IPS-18a (cell line): ENCODE results near the gene PAQR8.

ENCODE experiments used
- H3K27ac ChIP-seq: one replicate; pipeline ENCODE4 v1.5.1; 2013; ENCODE audit warnings: low read length
- H3K27me3 ChIP-seq: one replicate; pipeline ENCODE4 v1.6.1; 2013; ENCODE audit warnings: mild to moderate bottlenecking, low read length; ENCODE audit not compliant: control insufficient read depth, insufficient read depth
- H3K36me3 ChIP-seq: one replicate; pipeline ENCODE4 v1.6.1; 2013; ENCODE audit warnings: low read depth, low read length; ENCODE audit not compliant: control insufficient read depth
- H3K4me1 ChIP-seq: one replicate; pipeline ENCODE4 v1.6.1; 2013; ENCODE audit warnings: low read depth, low read length; ENCODE audit not compliant: control insufficient read depth
- H3K4me3 ChIP-seq: one replicate; pipeline ENCODE4 v1.5.1; 2013; ENCODE audit warnings: low read length
- H3K9ac ChIP-seq: one replicate; pipeline ENCODE4 v1.6.1; 2013; ENCODE audit warnings: mild to moderate bottlenecking, low read length, moderate library complexity
- H3K9me3 ChIP-seq: one replicate; pipeline ENCODE4 v1.6.1; 2013; ENCODE audit warnings: low read depth, low read length; ENCODE audit not compliant: control insufficient read depth

PAQR8 gene

DNA sequence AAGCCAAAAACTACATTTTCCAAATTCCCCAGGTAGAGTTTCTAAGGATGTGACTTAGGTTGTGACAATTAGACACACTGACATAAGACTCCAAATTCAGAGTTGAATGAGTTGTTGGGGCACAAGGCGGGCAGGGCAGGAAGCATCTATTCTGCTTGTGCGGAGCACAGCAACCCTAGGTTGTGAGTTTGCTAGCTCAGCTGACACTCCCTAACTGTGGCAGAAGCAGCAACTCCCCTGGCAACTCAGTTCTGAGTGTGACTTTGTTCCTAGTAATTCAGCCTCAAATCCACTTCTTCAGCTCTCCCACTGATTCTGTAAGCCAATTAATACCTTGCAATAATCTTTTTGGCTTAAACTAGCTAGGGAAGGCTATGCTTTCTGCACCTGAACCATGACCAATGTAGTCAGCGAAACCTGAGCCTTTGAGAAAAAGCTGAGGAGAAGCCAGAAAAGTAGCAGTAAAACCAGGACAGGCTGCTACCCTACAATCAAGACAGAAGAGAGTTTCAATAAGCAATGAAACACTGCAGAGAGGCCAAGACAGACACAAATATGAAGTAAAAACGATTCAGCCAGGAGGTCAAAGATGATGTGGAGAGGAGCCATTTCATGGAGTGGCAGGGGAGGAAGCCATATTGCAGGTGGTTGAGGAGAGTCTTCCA is 30.0 kb upstream of the PAQR8 start:
- no peak overlapping the region for H3K27ac ChIP-seq
- H3K9ac ChIP-seq: no peak overlapping the region
- H3K27me3 ChIP-seq: no peaks in the 10 kb centered on the region
- no peaks in the 10 kb centered on the region for H3K9me3 ChIP-seq
- no peak overlapping the region for H3K4me3 ChIP-seq
- peaks cover 3% of the 10 kb centered on the region for H3K4me1 ChIP-seq
- H3K36me3 ChIP-seq: no peaks in the 10 kb centered on the region

DNA sequence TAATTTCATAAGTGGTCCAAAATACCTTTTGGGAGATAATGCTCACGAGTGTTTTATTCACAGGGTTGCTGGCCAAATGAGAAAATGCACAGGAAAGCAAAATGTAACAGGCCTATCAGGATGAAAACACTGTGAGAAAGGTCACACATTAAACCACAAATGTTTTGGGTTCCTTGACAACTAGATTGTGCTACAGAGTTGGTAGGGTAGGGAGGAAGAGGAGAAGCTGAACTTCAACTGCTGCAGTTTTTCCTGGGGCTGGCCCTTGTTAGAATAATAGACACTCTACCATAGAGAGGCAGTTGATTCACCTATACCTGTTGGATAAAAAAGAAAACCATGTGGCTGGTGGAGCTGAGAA is 28.1 kb upstream of the PAQR8 start:
- H3K9ac ChIP-seq: no peak overlapping the region
- no peaks in the 10 kb centered on the region for H3K27me3 ChIP-seq
- no peaks in the 10 kb centered on the region for H3K36me3 ChIP-seq
- H3K27ac ChIP-seq: no peak overlapping the region
- no peak overlapping the region for H3K4me3 ChIP-seq
- H3K9me3 ChIP-seq: no peaks in the 10 kb centered on the region
- H3K4me1 ChIP-seq: no peaks in the 10 kb centered on the region

DNA sequence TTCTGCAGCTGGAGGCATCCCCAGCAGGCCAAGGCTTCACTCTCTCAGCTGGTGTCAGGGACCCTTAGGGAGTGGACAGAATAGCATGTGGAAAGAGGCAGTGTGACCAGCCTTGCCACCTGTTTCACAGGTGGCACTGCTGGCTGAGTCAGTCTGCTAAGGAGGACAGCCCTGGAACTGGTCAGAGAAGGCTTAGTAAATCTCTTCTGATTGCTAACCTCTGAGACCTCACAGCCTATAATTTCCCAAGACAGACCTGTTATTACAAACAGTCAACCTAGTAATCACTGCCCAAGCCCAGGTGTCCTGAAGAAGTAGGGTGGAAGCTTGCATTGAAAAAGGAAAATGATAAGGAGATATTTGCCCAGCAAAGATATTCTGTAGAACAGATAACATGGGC is 26.4 kb upstream of the PAQR8 start:
- Histone ChIP-seq H3K27ac (no peak overlapping the region), H3K4me1 (no peaks in the 10 kb centered on the region), H3K9me3 (no peaks in the 10 kb centered on the region), H3K9ac (no peak overlapping the region), H3K36me3 (no peaks in the 10 kb centered on the region), H3K27me3 (no peaks in the 10 kb centered on the region), H3K4me3 (no peak overlapping the region)

DNA sequence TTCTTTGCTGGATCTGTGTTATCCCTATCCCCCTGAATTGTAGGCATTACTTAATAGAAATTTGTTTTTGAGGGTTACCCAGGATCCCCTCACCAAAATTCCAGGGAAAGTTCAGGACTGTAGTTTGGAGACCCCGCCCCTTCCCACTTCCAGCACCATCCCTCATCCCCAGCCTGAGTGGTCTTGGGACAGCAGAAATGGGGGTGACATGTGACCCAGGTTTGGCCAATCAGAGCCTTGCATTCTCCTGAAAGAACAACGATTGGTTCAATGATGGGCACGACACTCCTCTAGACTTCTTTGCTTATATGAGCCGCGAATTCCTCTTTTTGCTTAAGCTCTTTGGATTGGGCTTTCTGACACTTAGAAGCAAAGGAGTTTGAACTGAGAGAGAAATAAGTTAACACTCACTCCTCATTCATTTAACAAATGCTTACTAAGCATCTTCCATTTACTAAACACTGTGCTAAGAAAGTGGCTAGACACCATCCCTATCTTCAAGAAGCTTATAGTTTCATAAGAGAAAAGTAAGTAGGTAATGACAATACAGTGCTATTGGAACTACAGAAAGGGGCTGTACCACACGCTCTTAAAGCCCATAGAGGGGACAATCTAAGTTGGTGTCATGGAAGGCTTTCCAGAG is 24.9 kb upstream of the PAQR8 start:
- Histone ChIP-seq H3K9me3 (no peaks in the 10 kb centered on the region), H3K27ac (no peak overlapping the region), H3K4me3 (no peak overlapping the region), H3K27me3 (no peaks in the 10 kb centered on the region), H3K36me3 (no peaks in the 10 kb centered on the region), H3K4me1 (no peaks in the 10 kb centered on the region), H3K9ac (no peak overlapping the region)

DNA sequence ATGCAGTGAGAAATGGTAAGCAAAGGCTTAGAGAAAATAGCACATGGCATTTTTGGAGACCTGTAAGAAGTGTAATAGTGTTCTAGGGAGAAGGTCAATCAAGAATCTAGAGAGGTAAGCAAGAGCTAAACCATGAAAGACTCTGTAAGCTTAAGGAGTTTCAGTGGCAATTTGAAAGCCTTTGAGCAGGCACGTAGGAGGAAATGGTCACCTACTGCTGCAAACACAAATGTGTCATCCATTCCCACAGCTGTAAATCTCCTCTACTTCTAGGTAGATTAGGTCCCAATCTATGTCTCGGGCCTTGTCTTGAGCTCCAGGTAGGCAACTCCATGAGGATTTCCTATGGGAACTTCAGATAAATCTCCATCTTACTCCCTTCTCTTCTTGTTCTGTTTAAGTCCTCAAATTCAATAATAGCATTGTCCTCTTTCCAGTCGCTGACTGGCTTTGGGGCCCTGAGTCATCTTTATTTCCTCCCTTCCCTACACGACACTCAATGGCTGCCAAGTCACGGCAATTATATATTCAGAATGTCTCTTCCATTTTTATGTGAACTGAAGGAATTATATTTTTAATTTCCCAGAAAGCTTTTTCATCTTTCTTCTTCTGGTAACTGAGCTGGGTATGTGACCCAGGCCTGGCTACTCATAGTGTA is 24.2 kb upstream of the PAQR8 start:
- Histone ChIP-seq H3K4me1 (no peaks in the 10 kb centered on the region), H3K9ac (no peak overlapping the region), H3K4me3 (no peak overlapping the region), H3K27me3 (no peaks in the 10 kb centered on the region), H3K9me3 (no peaks in the 10 kb centered on the region), H3K27ac (no peak overlapping the region), H3K36me3 (no peaks in the 10 kb centered on the region)

DNA sequence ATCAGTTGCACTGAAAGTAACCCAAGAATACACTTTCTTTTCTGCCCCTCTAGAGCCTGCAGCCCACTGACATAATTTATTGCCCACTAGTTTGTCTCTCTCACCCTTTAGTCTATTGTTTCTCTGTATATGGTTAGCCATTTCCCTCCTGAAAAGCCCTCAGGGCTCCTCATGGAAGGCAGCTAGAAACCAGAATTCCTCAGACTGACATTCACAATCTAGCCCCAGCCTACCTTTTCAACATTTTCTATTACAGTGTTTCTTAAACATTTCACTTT is 21.4 kb upstream of the PAQR8 start:
- Histone ChIP-seq H3K4me3 (no peak overlapping the region), H3K27me3 (no peaks in the 10 kb centered on the region), H3K9ac (no peak overlapping the region), H3K27ac (no peak overlapping the region), H3K36me3 (no peaks in the 10 kb centered on the region), H3K4me1 (no peaks in the 10 kb centered on the region), H3K9me3 (no peaks in the 10 kb centered on the region)

DNA sequence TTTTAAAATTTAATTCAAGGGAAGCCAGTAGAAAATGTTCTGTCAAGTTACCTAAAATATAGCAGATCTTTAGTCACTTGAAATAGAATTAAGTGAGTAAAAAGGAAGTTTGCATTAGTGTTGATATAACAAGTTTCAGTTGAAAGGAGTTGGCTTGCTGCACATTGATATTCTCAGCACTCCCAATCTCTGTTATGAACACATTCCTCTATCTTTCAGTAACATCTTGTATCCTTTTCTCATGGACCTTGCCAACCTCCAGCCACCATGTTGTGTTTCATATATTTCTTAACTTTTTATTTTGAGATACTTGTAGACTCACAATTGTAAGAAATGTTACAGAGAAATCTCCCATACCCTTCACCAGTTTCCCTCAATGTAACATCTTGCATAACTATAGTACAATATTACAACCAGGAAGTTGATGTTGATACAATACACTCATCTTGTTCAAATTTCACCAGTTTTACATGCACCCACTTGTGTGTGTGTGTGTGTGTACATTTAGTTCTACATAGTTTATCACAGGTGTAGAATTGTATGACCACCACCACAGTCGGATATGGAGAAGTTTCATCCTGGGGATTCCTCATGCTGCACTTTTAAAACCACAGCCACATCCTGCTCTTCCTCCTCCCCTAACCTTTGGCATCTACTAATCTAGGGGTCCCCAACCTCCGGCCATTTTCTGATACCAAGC is 20.2 kb upstream of the PAQR8 start:
- Histone ChIP-seq H3K4me1 (no peaks in the 10 kb centered on the region), H3K36me3 (no peaks in the 10 kb centered on the region), H3K9me3 (no peaks in the 10 kb centered on the region), H3K27ac (no peak overlapping the region), H3K4me3 (no peak overlapping the region), H3K9ac (no peak overlapping the region), H3K27me3 (no peaks in the 10 kb centered on the region)

DNA sequence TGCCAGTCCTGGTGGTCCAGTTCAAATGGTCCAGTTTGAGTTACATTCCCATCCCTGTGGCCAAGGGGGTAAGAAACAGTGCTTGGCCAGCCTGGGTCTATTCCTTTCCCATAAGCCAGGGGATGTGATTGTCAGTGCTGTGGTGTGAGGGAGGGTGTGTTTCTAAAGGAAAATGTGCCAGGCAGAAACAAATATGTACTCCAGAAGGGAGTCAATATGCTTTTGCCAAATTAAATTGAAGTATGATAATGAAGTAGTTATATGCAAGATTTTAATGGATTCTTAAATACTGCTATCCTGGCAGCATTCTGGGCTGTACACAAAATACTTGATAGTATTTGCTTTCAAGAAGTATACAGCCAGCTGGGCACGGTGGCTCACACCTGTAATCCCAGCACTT is 16.6 kb upstream of the PAQR8 start:
- Histone ChIP-seq H3K4me1 (no peaks in the 10 kb centered on the region), H3K4me3 (no peak overlapping the region), H3K36me3 (no peaks in the 10 kb centered on the region), H3K9ac (no peak overlapping the region), H3K27me3 (no peaks in the 10 kb centered on the region), H3K9me3 (no peaks in the 10 kb centered on the region), H3K27ac (no peak overlapping the region)

DNA sequence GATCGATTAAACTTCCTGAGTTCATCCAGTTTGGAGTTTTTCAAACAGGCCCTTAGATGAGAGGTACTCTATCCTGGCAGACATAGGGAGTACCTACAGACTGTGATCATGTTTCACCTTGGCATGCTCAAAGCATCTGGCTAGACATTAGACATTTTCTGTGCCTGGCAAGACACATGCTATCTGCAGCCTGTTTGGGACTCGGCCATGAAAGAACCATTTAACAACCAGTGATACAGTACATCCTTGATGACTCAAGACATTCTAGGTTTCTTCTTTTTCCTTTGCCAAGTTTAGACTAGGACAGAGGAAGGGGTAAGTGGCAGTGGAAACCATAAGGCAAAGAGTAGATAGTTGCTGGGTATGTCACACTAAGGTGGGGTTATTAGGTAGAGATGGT is 15.4 kb upstream of the PAQR8 start:
- no peaks in the 10 kb centered on the region for H3K27me3 ChIP-seq
- H3K4me3 ChIP-seq: no peak overlapping the region
- H3K27ac ChIP-seq: no peak overlapping the region
- H3K9me3 ChIP-seq: no peaks in the 10 kb centered on the region
- H3K4me1 ChIP-seq: no peaks in the 10 kb centered on the region
- no peak overlapping the region for H3K9ac ChIP-seq
- H3K36me3 ChIP-seq: no peaks in the 10 kb centered on the region

DNA sequence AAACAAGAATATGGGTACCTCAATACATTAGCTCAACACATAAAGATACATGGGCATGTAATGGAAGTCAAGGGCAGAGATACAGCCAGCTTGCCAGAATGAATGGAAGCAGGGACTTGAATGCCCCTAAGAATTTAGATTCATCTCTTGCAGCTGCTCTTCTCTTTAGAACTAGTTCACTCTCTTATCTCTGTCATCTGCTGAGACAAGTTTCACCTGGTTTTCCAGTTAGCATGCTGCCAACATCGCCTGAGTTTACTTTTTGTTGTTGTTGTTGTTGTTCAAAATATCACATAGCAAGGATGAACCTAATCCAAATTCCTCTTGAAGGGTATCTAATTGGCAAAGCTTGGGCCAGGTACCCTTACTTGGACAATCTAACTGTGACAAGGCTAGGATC is 14.1 kb upstream of the PAQR8 start:
- Histone ChIP-seq H3K9me3 (no peaks in the 10 kb centered on the region), H3K9ac (no peak overlapping the region), H3K36me3 (no peaks in the 10 kb centered on the region), H3K4me3 (no peak overlapping the region), H3K27ac (no peak overlapping the region), H3K4me1 (no peaks in the 10 kb centered on the region), H3K27me3 (no peaks in the 10 kb centered on the region)

DNA sequence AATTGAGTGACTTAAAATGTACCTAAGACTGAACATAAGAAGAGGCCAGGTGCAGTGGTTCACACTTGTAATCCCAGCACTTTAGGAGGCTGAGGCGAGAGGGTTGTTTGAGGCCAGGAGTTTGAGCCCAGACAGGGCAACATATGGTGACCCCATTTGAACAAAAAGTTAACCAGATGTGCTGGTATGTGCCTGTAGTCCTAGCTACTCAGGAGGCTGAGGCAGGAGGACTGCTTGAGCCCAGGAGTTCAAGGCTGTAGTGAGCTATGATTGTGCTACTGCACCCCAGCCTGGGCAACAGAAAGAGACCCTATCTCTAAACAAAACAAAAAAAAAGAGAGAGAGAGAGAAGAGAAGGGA is 10.1 kb upstream of the PAQR8 start:
- Histone ChIP-seq H3K27ac (no peak overlapping the region), H3K27me3 (no peaks in the 10 kb centered on the region), H3K4me3 (no peak overlapping the region), H3K4me1 (no peaks in the 10 kb centered on the region), H3K9ac (no peak overlapping the region), H3K36me3 (no peaks in the 10 kb centered on the region), H3K9me3 (no peaks in the 10 kb centered on the region)
